Ascending aorta (tissue), 2 donors: Measurements from ENCODE around the gene PDE4B. TPM values are rescaled to one million over a fixed set of nuclear protein-coding genes. Genes with fewer than 3 reads are reported as not detected.

ENCODE experiments used
- DNase-seq, 2 donors: peaks; one replicate each; pipeline ENCODE4 v3.0.0-alpha.2; 2019; ENCODE audit warnings: low spot score in 2 of 2
- H3K27ac ChIP-seq, 2 donors: fragments of 200-600 bp; sonication (generic); one replicate each; pipeline ENCODE4 v1.5.1; 2016 to 2017; ENCODE audit warnings: mild to moderate bottlenecking in 1 of 2
- H3K27me3 ChIP-seq: fragments of 200-600 bp; sonication (generic); one replicate; pipeline ENCODE4 v1.5.1; 2017
- H3K36me3 ChIP-seq, 2 donors: fragments of 200-600 bp; sonication (generic); one replicate each; pipeline ENCODE4 v1.5.1; 2016
- H3K4me1 ChIP-seq, 2 donors: fragments of 200-600 bp; sonication (generic); one replicate each; pipeline ENCODE4 v1.5.1; 2016 to 2017; ENCODE audit warnings: mild to moderate bottlenecking in 1 of 2
- H3K4me3 ChIP-seq, 2 donors: fragments of 200-600 bp; sonication (generic); one replicate each; pipeline ENCODE4 v1.5.1; 2016 to 2017; ENCODE audit warnings: mild to moderate bottlenecking in 1 of 2
- H3K9me3 ChIP-seq, 2 donors: fragments of 200-600 bp; sonication (generic); one replicate each; pipeline ENCODE4 v1.5.1; 2016
- intact Hi-C: fragments of 100-400 bp; cut with DNase I; formaldehyde crosslinking; loops from one replicate; pipeline ENCODE4 v1.15.1; 2023
- total RNA-seq: library from RNA; depleted of rRNA; stranded (reverse); fragments of >200 nt; gene quantifications from one replicate; pipeline ENCODE4 v1.1.0, GENCODE V29; 2016
- TF ChIP-seq, protein P1 (sequence below), 3 experiments: fragments of 200-600 bp in 2 of 3; fragments of 450-650 bp in 1 of 3; sonication (generic) in 2 of 3; IDR thresholded peaks; one replicate each; pipeline ENCODE4 v1.5.1; 2016 to 2019; ENCODE audit warnings: antibody characterized with exemption in 3 of 3, mild to moderate bottlenecking in 1 of 3, moderate library complexity in 1 of 3

Gene PDE4B
- total RNA-seq, 1 donor from 2014 or later = 4.5 TPM

DNA sequence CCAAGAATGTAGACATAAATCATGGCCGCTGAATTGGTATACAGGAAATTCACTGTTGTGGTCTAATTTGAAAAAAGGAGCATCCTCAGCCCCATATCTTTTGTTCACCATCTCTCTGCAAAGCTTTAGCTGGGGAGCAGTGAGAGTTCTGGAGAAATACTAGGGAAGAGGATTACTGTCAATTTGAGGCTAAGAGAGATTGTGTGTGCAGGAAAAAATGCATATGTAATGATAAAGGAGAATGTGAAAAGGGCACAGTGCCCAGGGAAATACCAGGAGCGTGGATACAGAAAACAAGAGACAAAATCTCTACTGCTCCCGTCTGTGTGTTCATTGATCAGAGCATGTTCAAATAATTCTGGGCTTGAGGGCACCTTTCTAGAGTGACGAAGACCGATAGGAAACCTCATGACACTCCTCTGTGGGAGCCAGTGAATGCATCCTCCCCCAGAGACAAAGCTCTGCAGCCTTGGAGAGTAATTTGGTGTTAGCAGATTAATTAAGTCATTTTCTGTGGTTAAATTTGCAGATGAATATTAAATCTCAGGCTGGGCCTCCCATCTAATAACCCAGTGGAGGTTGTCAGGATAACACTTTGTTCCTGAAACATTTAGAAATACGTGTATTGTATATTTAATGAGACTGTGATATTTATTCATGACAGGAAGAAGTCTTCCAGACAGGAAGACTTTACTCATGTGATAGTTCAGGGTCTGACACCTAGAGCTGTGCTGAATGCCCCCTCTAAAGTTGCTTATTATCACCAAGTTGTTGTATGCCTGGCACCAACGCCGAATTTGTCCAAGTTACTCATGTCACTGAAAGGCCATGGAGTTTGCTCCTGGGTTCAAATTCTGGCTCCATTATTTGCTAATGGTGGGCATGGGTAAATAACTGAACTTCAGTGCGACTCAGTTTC is 453.9 kb downstream of the PDE4B start:
- no peaks in the 10 kb centered on the region for H3K36me3 ChIP-seq
- no peaks in the 10 kb centered on the region for H3K4me1 ChIP-seq
- TF ChIP-seq, protein P1, sequence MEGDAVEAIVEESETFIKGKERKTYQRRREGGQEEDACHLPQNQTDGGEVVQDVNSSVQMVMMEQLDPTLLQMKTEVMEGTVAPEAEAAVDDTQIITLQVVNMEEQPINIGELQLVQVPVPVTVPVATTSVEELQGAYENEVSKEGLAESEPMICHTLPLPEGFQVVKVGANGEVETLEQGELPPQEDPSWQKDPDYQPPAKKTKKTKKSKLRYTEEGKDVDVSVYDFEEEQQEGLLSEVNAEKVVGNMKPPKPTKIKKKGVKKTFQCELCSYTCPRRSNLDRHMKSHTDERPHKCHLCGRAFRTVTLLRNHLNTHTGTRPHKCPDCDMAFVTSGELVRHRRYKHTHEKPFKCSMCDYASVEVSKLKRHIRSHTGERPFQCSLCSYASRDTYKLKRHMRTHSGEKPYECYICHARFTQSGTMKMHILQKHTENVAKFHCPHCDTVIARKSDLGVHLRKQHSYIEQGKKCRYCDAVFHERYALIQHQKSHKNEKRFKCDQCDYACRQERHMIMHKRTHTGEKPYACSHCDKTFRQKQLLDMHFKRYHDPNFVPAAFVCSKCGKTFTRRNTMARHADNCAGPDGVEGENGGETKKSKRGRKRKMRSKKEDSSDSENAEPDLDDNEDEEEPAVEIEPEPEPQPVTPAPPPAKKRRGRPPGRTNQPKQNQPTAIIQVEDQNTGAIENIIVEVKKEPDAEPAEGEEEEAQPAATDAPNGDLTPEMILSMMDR (IDR thresholded peaks at IDR 0.05) = no peak
- H3K9me3 ChIP-seq = no peaks in the 10 kb centered on the region
- DNase-seq = no peak
- H3K27ac ChIP-seq = no peak overlapping the region
- no peak overlapping the region for H3K4me3 ChIP-seq
- no peaks in the 10 kb centered on the region for H3K27me3 ChIP-seq
- intact Hi-C loops = no loop called here

GRCh38 chr1:66247415-66248208 is 454.9 kb downstream of the PDE4B start:
- intact Hi-C loops = no loop called here
- TF ChIP-seq, protein P1 (IDR thresholded peaks at IDR 0.05) = no peak
- Histone ChIP-seq H3K4me1 (no peaks in the 10 kb centered on the region), H3K27me3 (no peaks in the 10 kb centered on the region), H3K27ac (no peak overlapping the region), H3K4me3 (no peak overlapping the region), H3K9me3 (no peaks in the 10 kb centered on the region), H3K36me3 (no peaks in the 10 kb centered on the region)
- DNase-seq = no peak

GRCh38 chr1:66248257-66248656 is 455.6 kb downstream of the PDE4B start:
- TF ChIP-seq, protein P1 (IDR thresholded peaks at IDR 0.05) = no peak
- no peak for DNase-seq
- H3K36me3 ChIP-seq = no peaks in the 10 kb centered on the region
- H3K4me1 ChIP-seq = no peaks in the 10 kb centered on the region
- H3K27me3 ChIP-seq = no peaks in the 10 kb centered on the region
- H3K4me3 ChIP-seq = no peak overlapping the region
- intact Hi-C loops = no loop called here
- H3K27ac ChIP-seq = no peak overlapping the region
- H3K9me3 ChIP-seq = no peaks in the 10 kb centered on the region

GRCh38 chr1:66248746-66249145 is 456.1 kb downstream of the PDE4B start:
- Histone ChIP-seq H3K9me3 (no peaks in the 10 kb centered on the region), H3K27me3 (no peaks in the 10 kb centered on the region), H3K27ac (no peak overlapping the region), H3K4me3 (no peak overlapping the region), H3K36me3 (no peaks in the 10 kb centered on the region), H3K4me1 (no peaks in the 10 kb centered on the region)
- intact Hi-C loops = no loop called here
- no peak for DNase-seq
- TF ChIP-seq, protein P1 (IDR thresholded peaks at IDR 0.05) = no peak

- Histone ChIP-seq H3K36me3 (no peaks in the 10 kb centered on the region), H3K27ac (no peak overlapping the region), H3K4me3 (no peak overlapping the region), H3K27me3 (no peaks in the 10 kb centered on the region), H3K9me3 (no peaks in the 10 kb centered on the region), H3K4me1 (no peaks in the 10 kb centered on the region)
- no peak for DNase-seq
- TF ChIP-seq, protein P1 (IDR thresholded peaks at IDR 0.05) = no peak
- intact Hi-C loops = loop anchor here (5.0 kb wide), 1 partner anchor 252 kb away; no protein-coding TSS in a partner anchor
These were observed 457.4 kb downstream of the PDE4B start for GRCh38 chr1:66250075-66250474.
